Measurements from ENCODE around the gene NOL4.

The NOL4 gene

GRCh38 chr18:34189656-34190435 is 34.9 kb downstream of the NOL4 start:
- DNase-seq (ENCODE audit: low read depth) = no peak

Measured in EH (cell line).